Midbrain (tissue), 1 donor: ENCODE data around the gene ARHGAP31.

Experiments used
- DNase-seq: peaks from one replicate; lab custom pipeline; 2025; lab: John Stamatoyannopoulos, UW

The ARHGAP31 gene

DNA sequence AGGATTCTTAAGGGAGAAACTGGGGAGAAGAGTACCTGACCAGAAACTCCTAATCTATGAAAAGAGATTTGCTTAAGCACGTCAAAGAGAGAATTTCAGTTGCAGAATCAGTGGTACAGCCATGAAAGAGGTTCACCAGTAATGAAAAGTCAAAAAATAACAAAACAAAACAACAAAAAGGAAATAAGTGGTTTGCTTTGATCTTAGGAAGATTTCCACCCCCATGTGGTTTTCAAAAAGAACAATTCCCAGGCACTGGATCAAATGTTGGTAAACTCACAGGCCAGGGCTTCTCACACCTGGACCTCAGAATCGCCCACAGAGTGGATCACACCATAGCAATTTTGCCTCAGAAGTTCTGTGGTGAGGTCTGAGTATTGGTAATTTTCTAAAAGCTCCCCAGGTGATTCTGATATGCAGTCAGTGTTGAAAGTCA is 101.8 kb downstream of the ARHGAP31 start:
- DNase-seq = no peak

DNA sequence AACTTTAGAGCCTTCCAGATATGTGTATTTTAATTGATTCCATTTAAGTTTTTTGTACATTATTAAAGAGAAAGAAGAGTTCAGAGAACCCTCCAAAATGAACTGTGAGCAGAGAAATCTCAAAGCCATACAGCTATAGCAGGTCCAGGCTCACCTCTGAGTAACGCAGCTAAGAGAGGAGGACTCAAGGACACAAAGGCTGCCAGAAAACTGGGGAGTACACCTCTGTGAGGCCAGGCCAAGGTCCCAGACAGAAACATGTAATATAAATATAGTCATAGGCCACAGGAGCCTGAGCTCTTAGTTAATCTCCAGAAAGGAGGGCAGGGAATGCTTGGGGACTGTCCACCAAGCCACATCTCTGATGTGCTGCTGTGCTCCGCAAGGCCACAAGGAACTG is 102.7 kb downstream of the ARHGAP31 start:
- no peak for DNase-seq

DNA sequence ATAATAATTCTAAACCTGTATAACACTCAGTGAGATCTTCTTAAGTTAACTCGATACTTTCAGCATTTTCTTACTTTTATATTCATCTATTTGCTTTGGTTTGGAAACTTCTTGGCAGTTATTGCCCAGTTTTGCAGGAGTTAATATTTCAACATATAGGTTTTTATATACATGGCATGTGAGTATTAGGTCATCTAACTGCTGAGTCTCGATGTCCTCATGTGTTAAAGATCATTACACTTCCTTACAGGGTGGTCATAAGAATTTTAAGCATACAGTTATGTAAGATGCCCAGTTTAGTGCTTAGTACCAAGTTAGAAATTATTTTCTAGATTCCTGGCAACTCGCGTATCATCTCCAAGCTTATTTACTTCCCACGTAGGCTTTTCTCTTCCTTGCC is 106.3 kb downstream of the ARHGAP31 start:
- DNase-seq = no peak

GRCh38 chr3:119401069-119401468 is 106.9 kb downstream of the ARHGAP31 start:
- no peak for DNase-seq

GRCh38 chr3:119401503-119402440 is 107.6 kb downstream of the ARHGAP31 start:
- no peak for DNase-seq

DNA sequence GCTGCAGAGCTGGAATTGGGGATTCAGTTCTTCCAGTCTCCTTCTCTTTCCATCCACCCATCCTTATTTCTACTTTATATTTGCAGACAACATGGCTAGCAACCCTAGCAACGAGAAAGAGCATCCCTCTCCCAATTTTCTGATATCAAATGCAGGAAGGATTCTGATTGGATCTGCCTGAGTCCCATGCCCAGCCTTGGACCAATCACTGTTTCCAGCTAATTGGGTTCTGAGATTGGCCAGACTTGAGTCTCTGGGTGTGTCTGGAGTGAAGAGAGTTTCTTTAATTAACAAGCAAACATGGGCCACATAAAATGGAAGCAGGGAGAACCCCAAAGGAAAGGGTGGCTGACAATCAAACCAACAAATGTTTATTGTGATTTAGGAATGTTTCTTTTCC is 108.6 kb downstream of the ARHGAP31 start:
- no peak for DNase-seq

- no peak for DNase-seq
Measured at GRCh38 chr3:119403201-119403600, 109.0 kb downstream of the ARHGAP31 start.

DNA sequence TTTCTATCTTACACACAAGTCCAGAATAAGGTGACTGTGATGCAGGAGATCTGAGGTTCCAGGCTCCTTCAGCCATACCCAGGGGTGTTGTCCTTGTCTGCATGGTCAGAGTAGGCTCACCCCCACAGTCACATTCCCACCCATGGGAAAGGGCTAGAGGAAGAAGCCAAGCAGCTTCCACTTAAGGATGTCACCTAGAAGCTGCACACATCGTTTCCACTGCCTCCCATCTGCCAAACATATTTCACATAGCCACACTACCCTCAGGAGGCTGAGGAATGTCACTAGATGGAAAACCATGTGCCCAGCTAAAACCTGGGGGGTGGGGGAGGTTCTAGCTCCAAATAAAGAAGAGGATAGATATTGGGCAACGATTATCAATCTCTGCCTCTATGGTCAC is 111.1 kb downstream of the ARHGAP31 start:
- DNase-seq = no peak

DNA sequence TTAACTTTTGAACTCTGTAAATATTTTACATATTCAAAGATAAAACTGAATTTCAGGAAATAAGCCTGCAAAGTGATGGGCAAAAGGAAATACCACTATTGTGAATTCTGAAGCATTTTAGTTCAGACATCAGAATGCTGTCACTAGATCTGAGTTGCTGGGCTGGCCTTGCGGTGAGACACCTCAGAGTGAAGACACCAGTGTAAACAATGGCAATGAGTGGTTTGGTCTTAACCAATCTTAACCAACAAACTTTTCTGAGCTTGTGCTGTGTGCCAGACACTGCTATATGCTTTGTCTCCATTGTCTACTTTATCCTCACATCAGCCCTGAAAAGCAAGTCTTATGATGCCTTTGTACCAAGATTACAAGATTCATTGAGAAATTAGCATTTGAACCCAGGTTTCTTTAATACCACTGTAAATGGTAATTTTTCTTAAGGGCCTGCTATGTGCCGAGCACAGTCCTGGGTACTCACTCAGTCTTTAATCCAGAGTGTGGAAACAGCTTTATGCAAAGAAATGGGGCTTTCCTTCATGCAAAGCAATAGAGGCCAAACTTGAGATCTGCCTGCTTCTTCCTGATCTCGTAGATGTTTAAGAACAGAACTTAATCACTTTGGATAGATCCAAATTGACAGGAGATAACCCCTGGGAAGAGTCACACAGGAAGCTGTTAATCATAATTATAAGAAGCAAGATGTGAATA is 114.2 kb downstream of the ARHGAP31 start:
- no peak for DNase-seq

- no peak for DNase-seq
Measured at GRCh38 chr3:119409844-119410243, 115.7 kb downstream of the ARHGAP31 start.

GRCh38 chr3:119413603-119414280 is 119.6 kb downstream of the ARHGAP31 start:
- DNase-seq = no peak

- no peak for DNase-seq
Measured at GRCh38 chr3:119416873-119417272, 122.7 kb downstream of the ARHGAP31 start.

- DNase-seq = no peak
Measured at GRCh38 chr3:119417771-119418512, 123.8 kb downstream of the ARHGAP31 start.

GRCh38 chr3:119418641-119419040 is 124.5 kb downstream of the ARHGAP31 start:
- DNase-seq = no peak

- no peak for DNase-seq
Measured at GRCh38 chr3:119420196-119420595, 126.0 kb downstream of the ARHGAP31 start.

DNA sequence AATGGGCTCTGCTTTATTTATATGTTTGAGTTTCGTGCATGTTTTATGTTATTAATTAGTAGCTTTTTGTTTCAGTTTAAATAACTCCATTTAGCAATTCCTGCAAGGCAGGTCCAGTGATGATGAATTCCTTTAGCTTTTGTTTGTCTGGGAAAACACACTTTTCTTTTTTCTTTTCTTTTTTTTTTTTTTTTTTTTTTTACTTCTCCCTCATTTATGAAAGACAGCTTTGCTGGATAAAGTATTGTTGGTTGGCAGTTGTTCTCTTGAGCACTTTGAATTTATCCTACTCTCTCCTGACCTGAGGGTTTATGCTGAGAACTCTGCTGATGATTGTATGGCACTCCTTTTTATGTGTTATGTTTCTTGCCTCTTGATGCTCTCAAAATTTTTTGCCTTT is 133.5 kb downstream of the ARHGAP31 start:
- DNase-seq = no peak

DNA sequence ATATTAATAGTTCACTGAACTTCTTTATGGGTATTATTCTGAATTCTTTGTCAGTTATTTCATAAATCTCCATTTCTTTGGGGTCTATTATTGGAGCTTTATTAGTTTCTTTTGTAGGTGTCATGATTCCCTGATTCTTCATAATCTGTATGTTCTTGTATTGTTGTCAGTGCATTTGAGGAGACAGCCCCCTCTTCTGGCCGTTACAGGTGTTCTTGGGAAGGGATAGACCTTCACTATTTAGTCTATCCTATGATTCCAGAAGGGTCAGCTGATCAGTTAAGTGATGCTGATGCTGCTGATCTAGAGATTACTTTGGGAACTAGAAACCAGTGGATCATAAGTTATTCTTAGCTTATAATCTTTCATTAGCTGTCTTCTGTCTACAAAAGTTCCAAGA is 134.4 kb downstream of the ARHGAP31 start:
- DNase-seq = no peak

DNA sequence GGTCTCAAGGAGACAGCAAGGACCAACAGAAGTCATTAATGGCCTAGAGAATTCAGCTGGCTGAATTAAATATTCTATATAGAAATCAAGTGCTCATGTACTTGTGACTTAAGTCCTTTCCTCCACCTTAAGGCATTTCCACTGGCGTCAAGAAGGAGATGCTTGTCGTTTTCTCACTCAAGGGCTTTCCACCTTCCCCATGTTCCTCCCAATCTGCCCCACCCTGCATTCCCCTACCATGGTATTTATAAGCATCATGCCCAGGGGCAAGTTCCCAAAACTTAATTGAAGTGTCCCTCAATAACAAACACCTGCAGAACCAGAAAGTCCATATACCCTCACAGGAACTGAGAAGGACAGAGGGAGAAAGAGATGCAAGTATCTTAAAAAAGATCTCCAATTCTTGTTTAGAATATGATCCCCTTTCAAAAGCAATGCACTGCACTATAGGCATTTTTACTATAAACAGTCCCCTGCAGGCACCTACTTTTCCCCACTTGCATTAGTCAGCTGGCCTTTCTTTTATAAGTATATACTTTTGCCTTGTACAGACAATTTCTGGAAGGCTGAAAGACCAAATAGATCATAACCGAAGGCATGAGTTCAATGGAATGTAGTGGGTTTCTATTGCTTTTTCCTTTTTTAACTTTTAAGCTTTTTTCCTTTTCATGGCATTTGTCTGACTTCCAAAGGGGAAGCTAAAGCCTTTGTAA is 139.6 kb downstream of the ARHGAP31 start:
- DNase-seq = no peak

GRCh38 chr3:119434703-119435102 is 140.5 kb downstream of the ARHGAP31 start:
- no peak for DNase-seq

DNA sequence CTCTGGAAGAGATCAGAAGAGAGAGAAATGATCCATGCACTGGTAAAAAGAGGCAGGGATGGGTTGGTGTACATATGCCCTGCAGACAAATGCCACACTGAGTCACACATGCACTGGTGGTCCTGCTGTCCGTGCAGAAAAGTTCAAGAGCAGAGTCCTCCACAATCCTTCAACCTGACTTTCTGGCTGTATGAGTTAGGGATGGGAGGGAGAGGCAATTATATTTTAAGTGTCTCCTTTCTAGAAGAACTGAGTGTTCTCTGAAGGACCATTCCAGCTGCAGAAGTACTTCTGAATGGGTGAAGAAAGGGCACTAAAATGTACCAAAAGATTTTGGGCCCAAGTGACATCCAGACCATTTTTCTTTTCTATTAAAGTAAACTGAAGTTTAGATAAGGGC is 142.8 kb downstream of the ARHGAP31 start:
- DNase-seq = no peak

- no peak for DNase-seq
Measured at GRCh38 chr3:119437691-119438258, 143.6 kb downstream of the ARHGAP31 start.
